Measurements from ENCODE around the gene TELO2. TPM values are rescaled to one million over a fixed set of nuclear protein-coding genes. Genes with fewer than 3 reads are reported as not detected.
A peak's percentile ranks its signal among the peaks of the same experiment; 100 is the strongest.

Gene TELO2
- total and polyA plus RNA-seq, 9 donors = 0.27 to 36.8 (median 31.7) TPM

DNA sequence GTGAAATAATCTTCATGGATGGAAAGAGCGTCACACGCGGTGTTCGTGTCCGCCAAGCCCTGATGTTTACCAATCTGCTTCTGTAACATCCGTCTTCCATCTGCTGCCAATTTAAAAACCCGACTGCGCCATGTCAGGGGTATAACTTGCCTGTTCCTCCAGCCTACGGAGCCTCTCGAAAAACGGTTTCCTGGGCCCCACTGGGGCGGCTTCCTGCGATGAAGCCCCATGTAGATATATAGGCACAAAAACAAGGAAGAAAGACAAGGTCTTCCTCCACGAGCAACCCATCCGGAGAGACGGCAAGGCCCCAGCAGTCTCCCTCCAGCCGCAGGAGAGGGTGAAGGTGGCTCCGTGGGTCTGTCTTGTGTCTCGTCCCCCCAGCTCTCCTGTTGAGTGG lies 4.5 kb upstream of the TELO2 start, which contains the start of gene PTX4:
Gene PTX4, minus strand, starts transcription at position 326 of the 400 bp plus-strand sequence. Its CDS starts 35 bp downstream, at position 291.
- intact Hi-C loops (cut with DNase I) = no loop called here
- no peak for DNase-seq
- Histone ChIP-seq H3K9me3 (no peaks in the 10 kb centered on the region), H3K4me3 (no peak within 1 kb of the TSS), H3K4me1 (ENCODE audit: insufficient read depth) (peaks cover 2% of the 10 kb centered on the region), H3K27ac (no peak within 1 kb of the TSS), H3K36me3 (no peaks in the 10 kb centered on the region), H3K27me3 (no peaks in the 10 kb centered on the region)
- WGBS, 3 donors = 87 to 91% (median 87%) methylated on average over 19 of the region's 19 CpGs
- TF ChIP-seq EP300 (IDR thresholded peaks at IDR 0.05) (no peak), POLR2A (IDR thresholded peaks at IDR 0.05) (no peak)
- TF ChIP-seq, protein P1, sequence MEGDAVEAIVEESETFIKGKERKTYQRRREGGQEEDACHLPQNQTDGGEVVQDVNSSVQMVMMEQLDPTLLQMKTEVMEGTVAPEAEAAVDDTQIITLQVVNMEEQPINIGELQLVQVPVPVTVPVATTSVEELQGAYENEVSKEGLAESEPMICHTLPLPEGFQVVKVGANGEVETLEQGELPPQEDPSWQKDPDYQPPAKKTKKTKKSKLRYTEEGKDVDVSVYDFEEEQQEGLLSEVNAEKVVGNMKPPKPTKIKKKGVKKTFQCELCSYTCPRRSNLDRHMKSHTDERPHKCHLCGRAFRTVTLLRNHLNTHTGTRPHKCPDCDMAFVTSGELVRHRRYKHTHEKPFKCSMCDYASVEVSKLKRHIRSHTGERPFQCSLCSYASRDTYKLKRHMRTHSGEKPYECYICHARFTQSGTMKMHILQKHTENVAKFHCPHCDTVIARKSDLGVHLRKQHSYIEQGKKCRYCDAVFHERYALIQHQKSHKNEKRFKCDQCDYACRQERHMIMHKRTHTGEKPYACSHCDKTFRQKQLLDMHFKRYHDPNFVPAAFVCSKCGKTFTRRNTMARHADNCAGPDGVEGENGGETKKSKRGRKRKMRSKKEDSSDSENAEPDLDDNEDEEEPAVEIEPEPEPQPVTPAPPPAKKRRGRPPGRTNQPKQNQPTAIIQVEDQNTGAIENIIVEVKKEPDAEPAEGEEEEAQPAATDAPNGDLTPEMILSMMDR (IDR thresholded peaks at IDR 0.05) = no peak

DNA sequence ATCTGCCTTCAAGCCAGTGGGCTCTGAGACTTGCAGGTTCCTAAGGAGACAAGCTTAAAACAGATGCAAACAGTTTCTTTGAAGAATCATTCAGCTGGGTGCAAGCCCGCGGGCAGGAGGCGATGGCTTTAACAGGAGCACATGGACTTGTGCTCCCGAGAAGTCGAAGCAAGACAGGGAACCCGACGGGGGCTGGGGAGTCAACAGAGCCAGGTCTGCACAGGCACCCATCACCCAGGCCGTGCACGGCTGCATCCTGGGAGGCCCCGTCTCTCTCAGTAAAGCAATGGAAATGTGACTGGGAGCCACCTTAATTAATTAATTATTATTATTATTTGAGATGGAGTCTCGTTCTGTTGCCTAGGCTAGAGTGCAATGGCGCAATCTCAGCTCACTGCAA lies 4.1 kb upstream of the TELO2 start:
- no peaks in the 10 kb centered on the region for H3K9me3 ChIP-seq
- no peaks in the 10 kb centered on the region for H3K36me3 ChIP-seq
- no peak for DNase-seq
- no peak overlapping the region for H3K27ac ChIP-seq
- WGBS, 3 donors = 89 to 92% (median 89%) methylated on average over 12 of the region's 12 CpGs
- TF ChIP-seq EP300 (IDR thresholded peaks at IDR 0.05) = no peak
- TF ChIP-seq, protein P1 (IDR thresholded peaks at IDR 0.05) = no peak
- intact Hi-C loops (cut with DNase I) = no loop called here
- H3K4me3 ChIP-seq = no peak overlapping the region
- H3K4me1 ChIP-seq (ENCODE audit: insufficient read depth) = peaks cover 6% of the 10 kb centered on the region
- no peaks in the 10 kb centered on the region for H3K27me3 ChIP-seq

- Histone ChIP-seq H3K4me1 (ENCODE audit: insufficient read depth) (peaks cover 6% of the 10 kb centered on the region), H3K4me3 (no peak overlapping the region), H3K27ac (no peak overlapping the region), H3K9me3 (no peaks in the 10 kb centered on the region), H3K36me3 (no peaks in the 10 kb centered on the region), H3K27me3 (no peaks in the 10 kb centered on the region)
- no peak for TF ChIP-seq EP300 (IDR thresholded peaks at IDR 0.05)
- intact Hi-C loops (cut with DNase I) = loop anchor here in 1 of 4 donors (10.0 kb wide), 1 partner anchor 67 kb away; the partner anchor contains the start of gene UQCC4
- DNase-seq = no peak
- 82 to 83% (median 83%) methylated on average over 12 of the region's 12 CpGs for WGBS, 3 donors
These were observed 1.8 kb upstream of the TELO2 start for GRCh38 chr16:1491327-1491726.

DNA sequence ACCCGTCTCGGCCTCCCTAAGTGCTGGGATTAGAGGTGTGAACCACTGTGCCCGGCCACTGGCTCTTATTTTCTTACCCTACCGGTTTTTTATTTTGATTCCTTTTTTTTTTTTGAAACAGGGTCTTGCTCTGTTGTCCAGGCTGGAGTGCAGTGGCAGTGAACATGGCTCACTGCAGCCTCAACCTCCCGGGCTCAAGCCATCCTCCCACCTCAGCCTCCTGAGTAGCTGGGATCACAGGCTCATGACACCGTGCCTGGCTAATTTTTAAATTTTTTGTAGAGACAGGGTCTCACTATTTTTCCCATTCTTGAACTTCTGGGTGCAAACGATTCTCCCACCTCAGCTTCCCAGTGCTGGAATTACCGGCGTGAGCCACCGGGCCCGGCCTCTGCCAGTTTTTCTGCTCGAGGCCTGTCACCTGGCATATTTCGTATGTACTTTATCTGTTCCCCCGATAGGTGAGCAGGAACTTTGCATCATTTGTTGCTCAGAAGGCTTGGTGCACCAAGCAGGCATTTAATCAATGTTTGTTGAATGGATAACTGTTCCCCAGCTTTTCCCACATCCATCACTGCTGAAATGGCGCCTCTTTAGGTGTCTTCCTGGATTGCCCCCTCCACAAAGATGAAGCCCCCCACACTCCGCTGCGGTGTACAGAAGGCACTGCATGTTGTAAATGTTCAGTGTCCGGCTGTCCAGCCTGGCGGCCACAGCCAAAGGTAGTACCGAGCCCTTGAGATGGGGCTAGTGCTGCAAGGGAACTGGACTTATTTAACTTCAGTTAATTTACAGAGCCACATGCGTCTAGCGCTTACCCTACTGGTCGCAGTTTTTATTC lies 858 bp upstream of the TELO2 start:
- no peaks in the 10 kb centered on the region for H3K9me3 ChIP-seq
- H3K36me3 ChIP-seq = no peaks in the 10 kb centered on the region
- intact Hi-C loops (cut with DNase I) = loop anchor here in 1 of 4 donors (10.0 kb wide), 1 partner anchor 68 kb away; the partner anchor contains the start of gene UQCC4
- H3K27me3 ChIP-seq = no peaks in the 10 kb centered on the region
- peaks cover 6% of the 10 kb centered on the region for H3K4me1 ChIP-seq (ENCODE audit: insufficient read depth)
- H3K4me3 ChIP-seq = peak overlapping the region; percentile 66
- 80 to 85% (median 84%) methylated on average over 23 of the region's 23 CpGs for WGBS, 3 donors
- peak overlapping the region in 1 of 2 donors; percentile 64 for H3K27ac ChIP-seq
- no peak for DNase-seq
- no peak for TF ChIP-seq EP300 (IDR thresholded peaks at IDR 0.05)
- TF ChIP-seq, protein P1 (IDR thresholded peaks at IDR 0.05) = no peak
- TF ChIP-seq POLR2A (IDR thresholded peaks at IDR 0.05) = no peak

DNA sequence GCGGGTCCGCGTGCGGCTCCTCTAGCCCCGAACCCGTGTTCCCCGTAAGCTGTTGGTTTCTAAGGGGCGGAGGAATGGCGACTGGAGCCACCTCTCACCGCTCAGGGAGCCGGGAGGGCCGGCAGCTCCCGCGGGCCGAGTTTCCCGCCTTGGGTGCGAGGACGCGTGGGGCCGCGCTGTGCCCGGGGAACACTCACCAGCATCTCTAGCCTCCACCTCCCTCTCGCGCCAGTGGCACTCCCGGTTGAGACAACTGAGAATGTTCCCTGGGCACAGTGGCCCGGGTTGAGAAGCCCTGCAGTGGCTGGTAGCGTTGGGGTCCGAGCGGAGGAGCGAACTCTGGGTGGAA lies 560 bp downstream of the TELO2 start:
- intact Hi-C loops (cut with DNase I) = loop anchor here in 1 of 4 donors (10.0 kb wide), 1 partner anchor 69 kb away; the partner anchor contains the start of gene UQCC4
- Histone ChIP-seq H3K4me1 (ENCODE audit: insufficient read depth) (peaks cover 6% of the 10 kb centered on the region), H3K9me3 (no peaks in the 10 kb centered on the region), H3K4me3 (peak overlapping the region; percentile 66), H3K27ac (peak overlapping the region; percentile 51 to 64), H3K27me3 (no peaks in the 10 kb centered on the region), H3K36me3 (no peaks in the 10 kb centered on the region)
- 0 to 1% (median 0%) methylated on average over 14 to 30 of the region's 30 CpGs for WGBS, 3 donors
- TF ChIP-seq, protein P1 (IDR thresholded peaks at IDR 0.05) = no peak
- TF ChIP-seq EP300 (IDR thresholded peaks at IDR 0.05) (no peak), POLR2A (IDR thresholded peaks at IDR 0.05) (no peak)
- no peak for DNase-seq
